K562 (cell line): ENCODE data around the gene GALM. TPM values are rescaled to one million over a fixed set of nuclear protein-coding genes. Genes with fewer than 3 reads are reported as not detected.

Experiments
- ATAC-seq: fragments of 200-7000 bp; cut with Tn5 transposase; 3 replicates; pipeline ENCODE4 v1.9.1; 2020; ENCODE audit warnings: moderate library complexity
- BruUV-seq: library from RNA; stranded (reverse); fragments of 400-500 nt; replicated peaks from 2 replicates; lab custom pipeline; 2021; lab: Mats Ljungman, UMichigan
- CTCF ChIA-PET: fragments of 300-600 bp; formaldehyde crosslinking; extraction: SDS; loops from one replicate; lab custom pipeline; 2021; ENCODE audit warnings: low intra/inter-chr PET ratio; lab: Yijun Ruan, JAX
- POLR2A ChIA-PET: fragments of 300-600, 350-650 bp; sonication (Branson Sonifier 250); formaldehyde crosslinking; extraction: SDS; loops from one replicate; lab custom pipeline; 2021; ENCODE audit warnings: antibody characterized with exemption, inconsistent platforms; lab: Yijun Ruan, JAX
- DNase-seq, 4 experiments: peaks; one replicate each; pipeline versions ENCODE4 v3.0.0 to v3.0.0-alpha.2; 2011 to 2018; ENCODE audit warnings: low spot score in 3 of 4, mixed read lengths in 3 of 4; ENCODE audit errors: extremely low read depth in 1 of 4
- FAIRE-seq: peaks from 2 replicates; lab custom pipeline; 2011; peaks lifted over from hg19 to GRCh38; lab: Jason Lieb, UNC
- H2AFZ ChIP-seq: 2 replicates; pipeline ENCODE4 v1.6.0; 2011; ENCODE audit warnings: low read depth, low read length, control low read depth, inconsistent platforms
- H3K27ac ChIP-seq: fragments of 200-600 bp; 3 replicates; pipeline ENCODE4 v1.8.0; 2011; ENCODE audit warnings: low read depth, mild to moderate bottlenecking, control low read depth, inconsistent platforms, low read length, moderate library complexity, mixed read lengths; ENCODE audit errors: extremely low read depth
- H3K27me3 ChIP-seq, 2 experiments: fragments of 300-600 bp in 1 of 2; 2 replicates in 1 of 2; 3 replicates in 1 of 2; pipeline versions ENCODE4 v1.6.0 to v1.8.0; 2011; ENCODE audit warnings: inconsistent platforms in 2 of 2, low read length in 2 of 2, mild to moderate bottlenecking in 1 of 2, mixed read lengths in 1 of 2, moderate library complexity in 1 of 2; ENCODE audit not compliant: control insufficient read depth in 2 of 2, insufficient read depth in 2 of 2
- H3K36me3 ChIP-seq: fragments of 300-600 bp; 3 replicates; pipeline ENCODE4 v1.8.0; 2011; ENCODE audit warnings: mild to moderate bottlenecking, low read length, inconsistent platforms; ENCODE audit not compliant: control insufficient read depth, insufficient read depth
- H3K4me1 ChIP-seq, 2 experiments: fragments of 200-600 bp in 1 of 2; replicated peaks in 1 of 2; 2 replicates in 1 of 2; 3 replicates in 1 of 2; pipeline versions ENCODE4 v1.5.1 to v1.8.0; 2011; ENCODE audit warnings: inconsistent platforms in 2 of 2, low read length in 2 of 2, mild to moderate bottlenecking in 1 of 2, mixed read lengths in 1 of 2, moderate library complexity in 1 of 2; ENCODE audit not compliant: control insufficient read depth in 2 of 2, insufficient read depth in 2 of 2
- H3K4me2 ChIP-seq: 2 replicates; pipeline ENCODE4 v1.6.1; 2011; ENCODE audit warnings: low read length, control low read depth, inconsistent platforms, mixed read lengths; ENCODE audit not compliant: insufficient read depth
- H3K4me3 ChIP-seq: fragments of 200-600 bp; sonication (generic), shearing (Covaris generic); 2 replicates; pipeline ENCODE4 v1.5.1; 2016; ENCODE audit warnings: control low read depth, inconsistent platforms
- H3K79me2 ChIP-seq: fragments of 200-600 bp; 3 replicates; pipeline ENCODE4 v1.8.0; 2011; ENCODE audit warnings: low read length, inconsistent platforms; ENCODE audit not compliant: control insufficient read depth, insufficient read depth
- H3K9ac ChIP-seq, 2 experiments: 2 replicates each; pipeline versions ENCODE4 v1.6.0 to v1.6.1; 2011; ENCODE audit warnings: low read depth in 2 of 2, low read length in 2 of 2, control low read depth in 1 of 2, inconsistent platforms in 1 of 2, mild to moderate bottlenecking in 1 of 2, mixed read lengths in 1 of 2; ENCODE audit not compliant: insufficient read depth in 1 of 2
- H3K9me1 ChIP-seq: one replicate; pipeline ENCODE4 v1.6.0; 2011; ENCODE audit warnings: inconsistent platforms, mild to moderate bottlenecking, low read length, moderate library complexity; ENCODE audit not compliant: control insufficient read depth, insufficient read depth
- H3K9me3 ChIP-seq: replicated peaks from 2 replicates; pipeline ENCODE4 v1.5.1; 2011; ENCODE audit warnings: low read depth, low read length, inconsistent platforms; ENCODE audit not compliant: control insufficient read depth, insufficient read depth
- H4K20me1 ChIP-seq: replicated peaks from 2 replicates; pipeline ENCODE4 v1.6.1; 2011; ENCODE audit warnings: low read length, inconsistent platforms, mixed read lengths; ENCODE audit not compliant: control insufficient read depth, insufficient read depth
- FOS ChIP-seq: IDR thresholded peaks from 3 replicates; pipeline ENCODE4 v1.6.1; 2011; ENCODE audit not compliant: insufficient read length; ENCODE audit errors: extremely low read depth
- GMEB1 ChIP-seq: fragments of 250-450 bp; sonication (Bioruptor Pico); IDR thresholded peaks from 2 replicates; pipeline ENCODE4 v1.4.0; 2020; ENCODE audit warnings: mild to moderate bottlenecking
- MECOM ChIP-seq: fragments of 250-450 bp; sonication (Bioruptor Pico); IDR thresholded peaks from 2 replicates; pipeline ENCODE4 v1.8.0; 2022; ENCODE audit warnings: inconsistent platforms
- NR4A1 ChIP-seq, 2 experiments: fragments of 250-450 bp in 1 of 2; fragments of 450-650 bp in 1 of 2; sonication (Bioruptor Pico) in 1 of 2; IDR thresholded peaks; 2 replicates each; pipeline versions ENCODE4 v1.4.0 to v1.6.1; 2016 to 2020; ENCODE audit warnings: mild to moderate bottlenecking in 2 of 2, missing compliant biosample characterization in 1 of 2, missing genetic modification characterization in 1 of 2, moderate library complexity in 1 of 2
- PKNOX1 ChIP-seq: fragments of 450-650 bp; IDR thresholded peaks from 2 replicates; pipeline ENCODE4 v1.6.1; 2016
- RBFOX2 ChIP-seq: fragments of 200-400 bp; formaldehyde crosslinking; IDR thresholded peaks from 2 replicates; pipeline ENCODE4 v1.6.1; 2017; ENCODE audit warnings: low read depth, mild to moderate bottlenecking, low read length, moderate library complexity
- SNRNP70 ChIP-seq: fragments of 200-400 bp; formaldehyde crosslinking; optimal IDR thresholded peaks from 2 replicates; pipeline ENCODE3; 2017; ENCODE audit warnings: low read depth, low read length
- U2AF1 ChIP-seq: fragments of 200-400 bp; formaldehyde crosslinking; optimal IDR thresholded peaks from 2 replicates; pipeline ENCODE3; 2017; ENCODE audit warnings: mild to moderate bottlenecking, low read depth, low read length, moderate library complexity
- VEZF1 ChIP-seq: fragments of 200-800 bp; sonication (Bioruptor generic); IDR thresholded peaks from 2 replicates; pipeline ENCODE4 v1.6.1; 2017; ENCODE audit warnings: missing genetic modification characterization, missing compliant biosample characterization
- ZNF324 ChIP-seq: fragments of 250-450 bp; sonication (Bioruptor Pico); IDR thresholded peaks from 2 replicates; pipeline ENCODE4 v1.4.0; 2020; ENCODE audit warnings: mild to moderate bottlenecking
- ZNF398 ChIP-seq: fragments of 250-450 bp; sonication (Bioruptor Pico); IDR thresholded peaks from 2 replicates; pipeline ENCODE4 v1.8.0; 2021; ENCODE audit warnings: moderate library complexity, mild to moderate bottlenecking, inconsistent platforms
- WGBS: fragments of 100-300 bp; shearing (Covaris generic); methylation state at CpG from one replicate; pipeline ENCODE4 v1.1.6; 2016; ENCODE audit warnings: low coverage, mixed read lengths; ENCODE audit not compliant: insufficient coverage; ENCODE audit errors: missing lambda C conversion rate; 5-methylcytosine and 5-hydroxymethylcytosine counted together
- in situ Hi-C: fragments of 300-500 bp; cut with MboI; formaldehyde crosslinking; loops from 4 replicates; pipeline ENCODE4 v1.15.0; 2018; ENCODE audit warnings: inconsistent platforms, mixed read lengths
- intact Hi-C: fragments of 100-400 bp; cut with micrococcal nuclease; formaldehyde crosslinking; loops from 2 replicates; pipeline ENCODE4 v1.14.2; 2022
- polyA plus RNA-seq, 8 experiments: library from polyadenylated mRNA; depleted of rRNA in 4 of 8; stranded (reverse) in 5 of 8; unstranded in 3 of 8; fragments of >200 nt; fragmentation: Nextera tagmentation in 2 of 8; fragmentation: Illumina TruSeq in 1 of 8; extraction: Ambion mirVana in 2 of 8; extraction: Trizol in 1 of 8; gene quantifications; 2 replicates each; pipeline versions ENCODE4 v1.2.1 to v1.2.3, GENCODE V29; 2011 to 2014; ENCODE audit warnings: inconsistent platforms in 1 of 8, missing spikeins in 1 of 8
- total RNA-seq, 7 experiments: library from RNA; depleted of rRNA in 6 of 7; stranded (reverse); fragments of >200 nt in 6 of 7; fragmentation: Illumina TruSeq in 2 of 7; extraction: Trizol in 2 of 7; gene quantifications; 2 replicates each; pipeline versions ENCODE4 v1.2.1 to v1.2.3, GENCODE V29; 2011 to 2021; ENCODE audit warnings: low replicate concordance in 1 of 7

The GALM gene
- total and polyA plus RNA-seq, 9 of the 15 experiments (the other 6 are each of a cell fraction or from before 2014, with no cell fraction given), result 22.1 to 51.7 (median 27.9) TPM

GRCh38 chr2:38676681-38677080, 10.8 kb downstream of the GALM start:
- Histone ChIP-seq H3K79me2 (no peaks in the 10 kb centered on the region; the same call in 2 of the 3 replicates), H3K9me3 (no peaks in the 10 kb centered on the region), H3K4me1 (0 out of 5 replicates have a peak, but pooled peaks cover 0 to 2% of the 10 kb centered on the region in 2 experiments), H3K27ac (no peak overlapping the region), H3K4me3 (no peak overlapping the region), H2AFZ (no peak overlapping the region), H3K9me1 (no peaks in the 10 kb centered on the region), H3K27me3 (no peaks in the 10 kb centered on the region), H3K4me2 (no peak overlapping the region), H3K9ac (no peak overlapping the region), H3K36me3 (peaks cover 30% of the 10 kb centered on the region; the same call in 2 of the 3 replicates), H4K20me1 (no peaks in the 10 kb centered on the region)
- CTCF ChIA-PET, result no interaction called here
- WGBS, result 70% methylated on average over 4 of the region's 6 CpGs
- POLR2A ChIA-PET, result interaction anchor here (1.1 kb wide), 1 partner anchor 12 kb away, joined by 4 read pairs; no protein-coding TSS in a partner anchor
- DNase-seq (no peak), ATAC-seq (no peak), FAIRE-seq (no peak)
- in situ Hi-C loops, result no loop called here
- intact Hi-C loops, result no loop called here
- no TSS peak for BruUV-seq
- no peak for TF ChIP-seq ZNF324 (CRISPR knock-in tag)
- TF ChIP-seq NR4A1 (CRISPR knock-in tag; IDR thresholded peaks at IDR 0.05), result no peak
- TF ChIP-seq NR4A1 (tag; IDR thresholded peaks at IDR 0.05), result no peak
- no peak for TF ChIP-seq VEZF1 (CRISPR knock-in tag)
- no peak for TF ChIP-seq PKNOX1
- TF ChIP-seq RBFOX2, result no peak
- no peak for TF ChIP-seq FOS
- TF ChIP-seq GMEB1, result no peak
- TF ChIP-seq SNRNP70, result no peak
- no peak for TF ChIP-seq U2AF1
- no peak for TF ChIP-seq ZNF398 (CRISPR knock-in tag)
- TF ChIP-seq MECOM (CRISPR knock-in tag), result no peak
